NCI-H82 treated with DMSO at 0.1 percent for 48 hours (cell line): ENCODE measurements around the gene MVB12A.

ENCODE experiments used
- DNase-seq: peaks from one replicate; lab custom pipeline; 2025; ENCODE audit not compliant: unreplicated experiment; lab: John Stamatoyannopoulos, UW

MVB12A gene

GRCh38 chr19:17441241-17442021, 21.6 kb downstream of the MVB12A start:
- DNase-seq, result peak; percentile 42

- DNase-seq, result no peak
These were observed 25.8 kb downstream of the MVB12A start for GRCh38 chr19:17445526-17446165.

GRCh38 chr19:17447704-17448130, 27.9 kb downstream of the MVB12A start:
- DNase-seq, result no peak

GRCh38 chr19:17448131-17448967, 28.5 kb downstream of the MVB12A start, which contains the start of gene TMEM221:
Gene TMEM221 (minus strand): TSS chr19:17448668. CDS start chr19:17448462, 206 bp downstream.
- no peak for DNase-seq

GRCh38 chr19:17450264-17451075, 30.6 kb downstream of the MVB12A start:
- DNase-seq, result no peak

GRCh38 chr19:17451820-17452219, 32.0 kb downstream of the MVB12A start:
- DNase-seq, result no peak

- peak; percentile 54 for DNase-seq
These were observed 34.8 kb downstream of the MVB12A start for GRCh38 chr19:17454576-17455071.

- DNase-seq, result no peak
These were observed 35.7 kb downstream of the MVB12A start for GRCh38 chr19:17455308-17456123.

- no peak for DNase-seq
These were observed 36.3 kb downstream of the MVB12A start for GRCh38 chr19:17456127-17456526.

- DNase-seq, result no peak
These were observed 37.8 kb downstream of the MVB12A start for GRCh38 chr19:17457616-17458015.

GRCh38 chr19:17458970-17459369, 39.1 kb downstream of the MVB12A start:
- DNase-seq, result no peak

- peak; percentile 98 for DNase-seq
These were observed 40.8 kb downstream of the MVB12A start, which contains the start of gene NXNL1 for GRCh38 chr19:17460372-17461230. Gene NXNL1 (minus strand): TSS chr19:17460926. CDS start chr19:17460869, 57 bp downstream.

GRCh38 chr19:17466487-17466850, 46.6 kb downstream of the MVB12A start:
- DNase-seq, result no peak

- DNase-seq, result no peak
These were observed 47.8 kb downstream of the MVB12A start for GRCh38 chr19:17467471-17468301.

GRCh38 chr19:17468302-17469091, 48.6 kb downstream of the MVB12A start:
- no peak for DNase-seq

GRCh38 chr19:17469092-17469480, 49.2 kb downstream of the MVB12A start:
- DNase-seq, result peak; percentile 94

GRCh38 chr19:17469481-17470067, 49.7 kb downstream of the MVB12A start:
- DNase-seq, result peak; percentile 100
